ENCODE data around the gene LMAN2L. TPM values are rescaled to one million over a fixed set of nuclear protein-coding genes. Genes with fewer than 3 reads are reported as not detected.

LMAN2L gene
- polyA plus RNA-seq, 1 donor, result 30.0 TPM

- Histone ChIP-seq H3K9me3 (ENCODE audit: control insufficient read depth, low read depth, low read length) (no peaks in the 10 kb centered on the region), H3K27me3 (ENCODE audit: control insufficient read depth, insufficient read depth, low read length) (no peaks in the 10 kb centered on the region), H3K27ac (ENCODE audit: low read length) (no peak overlapping the region), H3K36me3 (ENCODE audit: control insufficient read depth, insufficient read depth, low read length) (peaks cover 8% of the 10 kb centered on the region), H3K4me1 (ENCODE audit: control insufficient read depth, insufficient read depth, low read length) (no peaks in the 10 kb centered on the region), H3K4me3 (ENCODE audit: low read length) (no peak overlapping the region)
- DNase-seq, result no peak
- 83% methylated on average over 2 of the region's 15 CpGs for WGBS (ENCODE audit: insufficient coverage, low lambda C conversion rate)
Observed at GRCh38 chr2:96695602-96696001, 44.3 kb downstream of the LMAN2L start.

- no peaks in the 10 kb centered on the region for H3K27me3 ChIP-seq (ENCODE audit: control insufficient read depth, insufficient read depth, low read length)
- H3K4me1 ChIP-seq (ENCODE audit: control insufficient read depth, insufficient read depth, low read length), result no peaks in the 10 kb centered on the region
- peaks cover 8% of the 10 kb centered on the region for H3K36me3 ChIP-seq (ENCODE audit: control insufficient read depth, insufficient read depth, low read length)
- H3K4me3 ChIP-seq (ENCODE audit: low read length), result no peak overlapping the region
- no peaks in the 10 kb centered on the region for H3K9me3 ChIP-seq (ENCODE audit: control insufficient read depth, low read depth, low read length)
- no peak for DNase-seq
- WGBS (ENCODE audit: insufficient coverage, low lambda C conversion rate), result no CpG with 5 or more reads among the region's 13 CpGs
- no peak overlapping the region for H3K27ac ChIP-seq (ENCODE audit: low read length)
Observed at GRCh38 chr2:96694816-96695455, 44.9 kb downstream of the LMAN2L start.

DNA sequence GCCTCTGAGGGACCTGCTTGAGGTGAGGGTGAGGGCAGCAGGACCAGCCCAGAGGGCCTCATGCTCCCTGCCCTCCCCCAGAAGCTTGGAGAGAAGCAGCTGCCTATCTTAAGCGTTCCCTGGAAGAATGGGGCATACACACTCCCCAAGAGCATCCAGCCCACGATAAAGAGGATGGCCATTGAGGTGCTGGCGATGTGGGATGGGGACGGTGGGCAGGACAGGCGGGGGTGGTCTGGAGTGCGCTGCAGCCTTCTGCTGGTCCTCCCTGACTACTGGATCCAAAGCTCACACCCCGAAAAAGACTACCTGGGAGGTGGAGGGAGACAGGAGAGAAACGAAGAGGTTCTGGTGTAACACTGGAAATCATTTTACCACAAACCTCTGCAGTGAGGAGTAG lies 45.6 kb downstream of the LMAN2L start:
- Histone ChIP-seq H3K4me3 (ENCODE audit: low read length) (no peak overlapping the region), H3K27me3 (ENCODE audit: control insufficient read depth, insufficient read depth, low read length) (no peaks in the 10 kb centered on the region), H3K9me3 (ENCODE audit: control insufficient read depth, low read depth, low read length) (no peaks in the 10 kb centered on the region), H3K36me3 (ENCODE audit: control insufficient read depth, insufficient read depth, low read length) (peaks cover 6% of the 10 kb centered on the region), H3K4me1 (ENCODE audit: control insufficient read depth, insufficient read depth, low read length) (no peaks in the 10 kb centered on the region), H3K27ac (ENCODE audit: low read length) (no peak overlapping the region)
- DNase-seq, result no peak
- no CpG with 5 or more reads among the region's 8 CpGs for WGBS (ENCODE audit: insufficient coverage, low lambda C conversion rate)

- Histone ChIP-seq H3K27ac (ENCODE audit: low read length) (no peak overlapping the region), H3K27me3 (ENCODE audit: control insufficient read depth, insufficient read depth, low read length) (no peaks in the 10 kb centered on the region), H3K36me3 (ENCODE audit: control insufficient read depth, insufficient read depth, low read length) (peaks cover 2% of the 10 kb centered on the region), H3K4me3 (ENCODE audit: low read length) (no peak overlapping the region), H3K9me3 (ENCODE audit: control insufficient read depth, low read depth, low read length) (no peaks in the 10 kb centered on the region), H3K4me1 (ENCODE audit: control insufficient read depth, insufficient read depth, low read length) (no peaks in the 10 kb centered on the region)
- DNase-seq, result no peak
- no CpG with 5 or more reads among the region's 14 CpGs for WGBS (ENCODE audit: insufficient coverage, low lambda C conversion rate)
Observed at GRCh38 chr2:96693286-96694200, 46.3 kb downstream of the LMAN2L start.

GRCh38 chr2:96692094-96692971 lies 47.5 kb downstream of the LMAN2L start:
- Histone ChIP-seq H3K9me3 (ENCODE audit: control insufficient read depth, low read depth, low read length) (no peaks in the 10 kb centered on the region), H3K36me3 (ENCODE audit: control insufficient read depth, insufficient read depth, low read length) (no peaks in the 10 kb centered on the region), H3K4me3 (ENCODE audit: low read length) (no peak overlapping the region), H3K27me3 (ENCODE audit: control insufficient read depth, insufficient read depth, low read length) (no peaks in the 10 kb centered on the region), H3K27ac (ENCODE audit: low read length) (no peak overlapping the region), H3K4me1 (ENCODE audit: control insufficient read depth, insufficient read depth, low read length) (no peaks in the 10 kb centered on the region)
- no CpG with 5 or more reads among the region's 14 CpGs for WGBS (ENCODE audit: insufficient coverage, low lambda C conversion rate)
- no peak for DNase-seq

DNA sequence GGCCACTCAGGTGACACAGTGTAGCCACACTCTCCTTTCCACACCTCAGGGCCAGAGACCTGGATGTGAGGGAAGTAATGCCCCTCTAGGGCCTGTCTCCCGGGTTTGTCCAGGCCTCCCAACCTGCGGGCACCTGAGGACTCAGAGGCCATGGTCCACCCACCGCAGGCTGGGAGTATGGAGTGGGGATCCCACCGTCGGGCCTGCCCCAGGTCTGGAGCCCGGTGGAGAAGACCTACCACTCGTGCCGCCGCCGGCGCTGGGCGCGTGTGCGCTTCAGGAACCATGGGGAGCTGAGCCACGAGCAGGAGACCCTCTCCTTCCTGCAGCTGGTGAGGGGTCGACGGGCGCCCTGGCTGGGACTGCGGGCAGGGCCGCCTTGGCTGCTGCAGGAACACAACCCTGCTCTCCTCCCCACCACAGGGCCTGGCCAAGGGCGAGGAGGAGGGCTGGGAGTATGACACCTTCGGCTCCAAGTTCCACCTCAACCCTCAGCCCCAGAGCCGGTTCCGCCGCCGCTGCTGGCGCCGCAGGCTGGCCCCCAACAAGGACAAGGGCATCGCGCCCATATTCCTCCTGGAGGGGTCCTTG lies 48.7 kb downstream of the LMAN2L start:
- H3K27ac ChIP-seq (ENCODE audit: low read length), result no peak overlapping the region
- no peak for DNase-seq
- no peak overlapping the region for H3K4me3 ChIP-seq (ENCODE audit: low read length)
- peaks cover 4% of the 10 kb centered on the region for H3K4me1 ChIP-seq (ENCODE audit: control insufficient read depth, insufficient read depth, low read length)
- H3K36me3 ChIP-seq (ENCODE audit: control insufficient read depth, insufficient read depth, low read length), result no peaks in the 10 kb centered on the region
- H3K27me3 ChIP-seq (ENCODE audit: control insufficient read depth, insufficient read depth, low read length), result no peaks in the 10 kb centered on the region
- WGBS (ENCODE audit: insufficient coverage, low lambda C conversion rate), result no CpG with 5 or more reads among the region's 30 CpGs
- no peaks in the 10 kb centered on the region for H3K9me3 ChIP-seq (ENCODE audit: control insufficient read depth, low read depth, low read length)

- no peaks in the 10 kb centered on the region for H3K27me3 ChIP-seq (ENCODE audit: control insufficient read depth, insufficient read depth, low read length)
- WGBS (ENCODE audit: insufficient coverage, low lambda C conversion rate), result no CpG with 5 or more reads among the region's 16 CpGs
- no peaks in the 10 kb centered on the region for H3K36me3 ChIP-seq (ENCODE audit: control insufficient read depth, insufficient read depth, low read length)
- peak in 1 of 2 donors; percentile 44 for DNase-seq
- H3K4me1 ChIP-seq (ENCODE audit: control insufficient read depth, insufficient read depth, low read length), result peaks cover 10% of the 10 kb centered on the region
- H3K9me3 ChIP-seq (ENCODE audit: control insufficient read depth, low read depth, low read length), result no peaks in the 10 kb centered on the region
- H3K4me3 ChIP-seq (ENCODE audit: low read length), result no peak overlapping the region
- no peak overlapping the region for H3K27ac ChIP-seq (ENCODE audit: low read length)
Observed at GRCh38 chr2:96690306-96691021, 49.4 kb downstream of the LMAN2L start.

GRCh38 chr2:96689431-96689991 lies 50.4 kb downstream of the LMAN2L start:
- Histone ChIP-seq H3K27ac (ENCODE audit: low read length) (no peak overlapping the region), H3K4me3 (ENCODE audit: low read length) (no peak overlapping the region), H3K9me3 (ENCODE audit: control insufficient read depth, low read depth, low read length) (no peaks in the 10 kb centered on the region), H3K4me1 (ENCODE audit: control insufficient read depth, insufficient read depth, low read length) (peaks cover 20% of the 10 kb centered on the region), H3K27me3 (ENCODE audit: control insufficient read depth, insufficient read depth, low read length) (no peaks in the 10 kb centered on the region), H3K36me3 (ENCODE audit: control insufficient read depth, insufficient read depth, low read length) (no peaks in the 10 kb centered on the region)
- DNase-seq, result no peak
- WGBS (ENCODE audit: insufficient coverage, low lambda C conversion rate), result no CpG with 5 or more reads among the region's 14 CpGs

DNA sequence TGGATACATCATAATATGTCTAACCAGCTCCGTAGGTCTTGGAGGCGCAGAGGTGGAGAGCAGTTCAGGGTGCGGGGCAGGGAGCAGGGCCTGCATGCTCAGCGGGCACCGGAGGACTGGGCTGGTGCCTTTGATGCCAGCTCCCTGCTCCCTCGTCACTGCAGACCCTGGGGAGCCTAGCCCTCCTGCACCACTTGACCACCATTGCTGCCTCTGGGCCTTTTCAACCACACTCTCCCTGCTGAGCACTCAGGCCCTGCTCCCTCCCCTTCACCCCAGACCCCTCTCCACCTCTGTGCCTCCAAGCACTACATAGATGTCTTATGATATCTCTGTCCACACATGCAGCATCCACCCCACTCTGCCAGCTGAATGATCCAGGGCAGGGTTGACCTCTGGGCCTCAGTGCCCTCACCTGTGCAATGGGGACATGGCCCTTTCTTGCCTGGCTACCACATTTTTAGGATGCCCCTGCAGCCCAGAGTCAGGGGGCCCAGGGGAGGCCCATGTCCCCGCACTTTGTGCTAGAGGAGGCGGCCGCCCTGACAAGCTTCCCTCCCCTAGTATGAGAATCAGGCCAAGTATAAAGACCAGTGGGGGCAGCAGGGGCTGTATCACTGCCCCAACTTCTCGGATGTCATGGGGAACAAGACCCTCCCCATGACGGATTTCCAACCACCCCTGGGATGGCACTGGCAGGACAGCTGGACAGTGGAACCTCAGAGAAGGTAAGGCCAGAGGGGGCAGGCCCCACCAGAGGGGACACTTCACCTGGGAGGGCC lies 51.0 kb downstream of the LMAN2L start:
- H3K9me3 ChIP-seq (ENCODE audit: control insufficient read depth, low read depth, low read length), result no peaks in the 10 kb centered on the region
- no peak overlapping the region for H3K4me3 ChIP-seq (ENCODE audit: low read length)
- no peak for DNase-seq
- WGBS (ENCODE audit: insufficient coverage, low lambda C conversion rate), result no CpG with 5 or more reads among the region's 11 CpGs
- no peaks in the 10 kb centered on the region for H3K36me3 ChIP-seq (ENCODE audit: control insufficient read depth, insufficient read depth, low read length)
- no peaks in the 10 kb centered on the region for H3K27me3 ChIP-seq (ENCODE audit: control insufficient read depth, insufficient read depth, low read length)
- H3K4me1 ChIP-seq (ENCODE audit: control insufficient read depth, insufficient read depth, low read length), result peaks cover 26% of the 10 kb centered on the region
- H3K27ac ChIP-seq (ENCODE audit: low read length), result no peak overlapping the region

All from large intestine (tissue), 3 donors.